B cell (primary cell): ENCODE results near the gene RHCG. TPM values are rescaled to one million over a fixed set of nuclear protein-coding genes. Genes with fewer than 3 reads are reported as not detected.

Experiments
- ATAC-seq: fragments of 200-7000 bp; cut with Tn5 transposase; one replicate; pipeline ENCODE4 v1.10.0; 2021; ENCODE audit warnings: low read depth, mild to moderate bottlenecking, moderate number of reproducible peaks, moderate library complexity
- CTCF ChIA-PET: fragments of 350-600 bp; sonication (Branson Sonifier 250); formaldehyde crosslinking; loops from one replicate; lab custom pipeline; 2021; ENCODE audit warnings: antibody characterized with exemption, inconsistent platforms; lab: Charles Lee
- POLR2A ChIA-PET: fragments of 350-600 bp; sonication (Branson Sonifier 250); formaldehyde crosslinking; loops from one replicate; lab custom pipeline; 2021; ENCODE audit warnings: antibody characterized with exemption; lab: Charles Lee
- DNase-seq: peaks from one replicate; pipeline ENCODE4 v3.0.0; 2013
- H2AFZ ChIP-seq: 2 replicates; pipeline ENCODE4 v1.6.1; 2012; ENCODE audit warnings: mild to moderate bottlenecking, low read depth, low read length; ENCODE audit not compliant: insufficient read depth, poor library complexity, severe bottlenecking
- H3K27ac ChIP-seq, 2 donors: 1 replicate in 1 of 2; 2 replicates in 1 of 2; pipeline ENCODE4 v1.5.1; 2012 to 2013; ENCODE audit warnings: low read length in 2 of 2, mild to moderate bottlenecking in 2 of 2, moderate library complexity in 1 of 2
- H3K27me3 ChIP-seq, 4 experiments: fragments of 200-600 bp in 1 of 4; sonication (generic) in 1 of 4; replicated peaks in 1 of 4; 1 replicate in 2 of 4; 2 replicates in 2 of 4; pipeline versions ENCODE4 v1.6.1 to v1.7.0; 2013 to 2016; ENCODE audit warnings: low read length in 3 of 4, mild to moderate bottlenecking in 2 of 4, mixed read lengths in 1 of 4, moderate library complexity in 1 of 4; ENCODE audit not compliant: insufficient read depth in 4 of 4, control insufficient read depth in 3 of 4; ENCODE audit errors: control extremely low read depth in 1 of 4
- H3K36me3 ChIP-seq, 2 experiments: replicated peaks in 1 of 2; 1 replicate in 1 of 2; 2 replicates in 1 of 2; pipeline versions ENCODE4 v1.6.1 to v1.7.1; 2013; ENCODE audit warnings: low read length in 1 of 2; ENCODE audit not compliant: insufficient read depth in 2 of 2, control insufficient read depth in 1 of 2; ENCODE audit errors: control extremely low read depth in 1 of 2, extremely low read depth in 1 of 2
- H3K4me1 ChIP-seq, 2 donors: fragments of 200-600 bp in 1 of 2; sonication (generic) in 1 of 2; 1 replicate in 1 of 2; 2 replicates in 1 of 2; pipeline versions ENCODE4 v1.5.1 to v1.6.1; 2013 to 2017; ENCODE audit warnings: low read length in 2 of 2; ENCODE audit not compliant: control insufficient read depth in 2 of 2, insufficient read depth in 2 of 2
- H3K4me2 ChIP-seq: replicated peaks from 2 replicates; pipeline ENCODE3; 2012; ENCODE audit warnings: mild to moderate bottlenecking, low read depth, low read length; ENCODE audit not compliant: poor library complexity, severe bottlenecking
- H3K4me3 ChIP-seq, 5 experiments: fragments of 200-600 bp in 1 of 5; sonication (generic) in 1 of 5; 1 replicate in 3 of 5; 2 replicates in 2 of 5; pipeline versions ENCODE4 v1.5.1 to v1.7.0; 2011 to 2016; ENCODE audit warnings: low read length in 4 of 5, mild to moderate bottlenecking in 4 of 5, low read depth in 2 of 5, control low read depth in 1 of 5, moderate library complexity in 1 of 5; ENCODE audit not compliant: insufficient read depth in 1 of 5; ENCODE audit errors: control extremely low read depth in 1 of 5, extremely low read depth in 1 of 5
- H3K79me2 ChIP-seq: fragments of 200-600 bp; sonication (generic); one replicate; pipeline ENCODE4 v1.6.0; 2016; ENCODE audit warnings: low read length; ENCODE audit not compliant: control insufficient read depth, insufficient read depth
- H3K9ac ChIP-seq: fragments of 200-600 bp; sonication (generic); 2 replicates; pipeline ENCODE4 v1.6.1; 2017; ENCODE audit warnings: mild to moderate bottlenecking, low read length, moderate library complexity
- H3K9me3 ChIP-seq, 3 donors: one replicate each; pipeline versions ENCODE4 v1.6.1 to v1.7.1; 2013; ENCODE audit warnings: low read length in 2 of 3; ENCODE audit not compliant: control insufficient read depth in 2 of 3, insufficient read depth in 1 of 3; ENCODE audit errors: control extremely low read depth in 1 of 3
- H4K20me1 ChIP-seq: 2 replicates; pipeline ENCODE4 v1.6.0; 2012; ENCODE audit warnings: mild to moderate bottlenecking, low read length; ENCODE audit not compliant: insufficient read depth, control insufficient read depth, poor library complexity, severe bottlenecking
- H3K27ac Mint-ChIP-seq: one replicate; pipeline ENCODE4 v1.8.0; 2021; ENCODE audit warnings: mixed read lengths
- H3K27me3 Mint-ChIP-seq: one replicate; pipeline ENCODE4 v1.8.0; 2021; ENCODE audit warnings: mixed read lengths
- H3K4me1 Mint-ChIP-seq: one replicate; pipeline ENCODE4 v1.8.0; 2021; ENCODE audit warnings: mixed read lengths
- H3K4me3 Mint-ChIP-seq: one replicate; pipeline ENCODE4 v1.8.0; 2021; ENCODE audit warnings: mixed read lengths
- H3K9me3 Mint-ChIP-seq: one replicate; pipeline ENCODE4 v1.8.0; 2022; ENCODE audit warnings: mixed read lengths; ENCODE audit not compliant: insufficient read depth
- EZH2 ChIP-seq: IDR thresholded peaks from 2 replicates; pipeline ENCODE4 v1.6.1; 2012; ENCODE audit warnings: borderline replicate concordance, low read depth, mild to moderate bottlenecking, moderate library complexity, low read length; ENCODE audit not compliant: insufficient read depth, poor library complexity, severe bottlenecking
- WGBS: methylation state at CpG from one replicate; pipeline ENCODE4 v1.1.5; 2013; ENCODE audit warnings: missing lambda C conversion rate; ENCODE audit not compliant: insufficient coverage; 5-methylcytosine and 5-hydroxymethylcytosine counted together
- intact Hi-C: fragments of 100-400 bp; cut with micrococcal nuclease; formaldehyde crosslinking; loops from one replicate; pipeline ENCODE4 v1.10.0; 2022
- polyA plus RNA-seq: library from polyadenylated mRNA; depleted of rRNA; stranded (reverse); fragments of >200 nt; gene quantifications from 2 replicates; pipeline ENCODE4 v1.2.3, GENCODE V29; 2012
- total RNA-seq, 2 donors: library from RNA; stranded (reverse); fragments of 120-200 nt in 1 of 2; gene quantifications; 1 replicate in 1 of 2; 2 replicates in 1 of 2; pipeline versions ENCODE4 v1.2.3 to v1.2.4, GENCODE V29; 2013 to 2022
- TF ChIP-seq, protein P1 (sequence below): fragments of 200-600 bp; IDR thresholded peaks from one replicate; pipeline ENCODE4 v1.8.0; 2022; ENCODE audit warnings: antibody characterized with exemption, mild to moderate bottlenecking

The RHCG gene
- total and polyA plus RNA-seq, 2 donors (not counting 1 experiment from before 2014, with no cell fraction given), result not detected

DNA sequence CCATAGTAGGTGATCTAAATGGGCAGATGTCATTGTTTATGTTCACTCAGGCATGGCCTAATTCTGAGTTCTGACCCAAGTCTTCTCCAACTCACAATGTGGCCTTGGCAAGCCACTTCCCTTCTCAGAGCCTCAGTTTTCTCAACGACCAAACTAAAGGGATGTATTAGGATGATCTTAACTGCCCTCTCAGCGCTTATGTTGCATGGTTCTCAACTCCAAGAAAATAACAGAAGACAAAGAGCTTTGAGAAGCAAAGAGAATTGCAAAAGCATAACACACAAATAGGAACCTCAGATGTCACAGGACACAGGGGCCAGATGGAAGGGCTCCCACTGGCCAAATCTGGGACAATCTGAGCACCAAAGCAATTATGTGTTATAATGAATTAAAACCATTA is 8.6 kb downstream of the RHCG start:
- WGBS, result no CpG with 5 or more reads among the region's 2 CpGs
- POLR2A ChIA-PET, result no interaction called here
- Mint-ChIP-seq H3K9me3 (no peaks in the 10 kb centered on the region), H3K4me1 (peaks cover 11% of the 10 kb centered on the region), H3K27me3 (peaks cover 59% of the 10 kb centered on the region), H3K4me3 (no peak overlapping the region), H3K27ac (no peak overlapping the region)
- no peak for ATAC-seq
- CTCF ChIA-PET, result no interaction called here
- no peaks in the 10 kb centered on the region for H3K79me2 ChIP-seq
- H3K4me2 ChIP-seq, result no peak overlapping the region
- no peak for DNase-seq
- TF ChIP-seq, protein P1, sequence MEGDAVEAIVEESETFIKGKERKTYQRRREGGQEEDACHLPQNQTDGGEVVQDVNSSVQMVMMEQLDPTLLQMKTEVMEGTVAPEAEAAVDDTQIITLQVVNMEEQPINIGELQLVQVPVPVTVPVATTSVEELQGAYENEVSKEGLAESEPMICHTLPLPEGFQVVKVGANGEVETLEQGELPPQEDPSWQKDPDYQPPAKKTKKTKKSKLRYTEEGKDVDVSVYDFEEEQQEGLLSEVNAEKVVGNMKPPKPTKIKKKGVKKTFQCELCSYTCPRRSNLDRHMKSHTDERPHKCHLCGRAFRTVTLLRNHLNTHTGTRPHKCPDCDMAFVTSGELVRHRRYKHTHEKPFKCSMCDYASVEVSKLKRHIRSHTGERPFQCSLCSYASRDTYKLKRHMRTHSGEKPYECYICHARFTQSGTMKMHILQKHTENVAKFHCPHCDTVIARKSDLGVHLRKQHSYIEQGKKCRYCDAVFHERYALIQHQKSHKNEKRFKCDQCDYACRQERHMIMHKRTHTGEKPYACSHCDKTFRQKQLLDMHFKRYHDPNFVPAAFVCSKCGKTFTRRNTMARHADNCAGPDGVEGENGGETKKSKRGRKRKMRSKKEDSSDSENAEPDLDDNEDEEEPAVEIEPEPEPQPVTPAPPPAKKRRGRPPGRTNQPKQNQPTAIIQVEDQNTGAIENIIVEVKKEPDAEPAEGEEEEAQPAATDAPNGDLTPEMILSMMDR, result no peak
- no peak for TF ChIP-seq EZH2
- peaks cover 0 to 52% (median 6%) of the 10 kb centered on the region in 4 experiments for H3K27me3 ChIP-seq
- no peak overlapping the region for H3K9ac ChIP-seq
- H3K27ac ChIP-seq, result no peak overlapping the region
- H3K9me3 ChIP-seq, result peaks cover 0 to 13% (median 0%) of the 10 kb centered on the region in 3 donors
- peaks cover 5 to 14% of the 10 kb centered on the region in 2 donors for H3K4me1 ChIP-seq
- H3K4me3 ChIP-seq, result no peak overlapping the region
- H4K20me1 ChIP-seq, result no peaks in the 10 kb centered on the region
- H2AFZ ChIP-seq, result no peak overlapping the region
- H3K36me3 ChIP-seq, result no peaks in the 10 kb centered on the region
- intact Hi-C loops, result no loop called here

DNA sequence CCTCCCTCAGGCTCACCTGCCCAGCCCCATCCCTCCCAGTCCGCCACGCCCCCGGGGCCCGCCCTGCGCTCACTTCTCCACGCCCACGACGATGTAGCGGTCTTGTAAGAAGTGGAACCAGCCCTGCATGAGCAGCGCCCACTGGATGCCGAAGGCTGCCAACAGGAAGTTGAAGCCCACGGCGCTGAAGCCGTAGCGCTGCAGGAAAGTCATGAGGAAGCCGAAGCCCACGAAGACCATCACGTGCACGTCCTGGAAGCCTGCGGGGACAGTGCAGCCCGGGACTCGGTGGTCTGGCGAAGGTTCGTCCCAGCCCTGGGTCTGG is 9.7 kb downstream of the RHCG start:
- peak overlapping the region; percentile 50 for H3K4me3 Mint-ChIP-seq
- Histone ChIP-seq H3K27me3 (peaks cover 0 to 48% (median 6%) of the 10 kb centered on the region in 4 experiments), H4K20me1 (no peaks in the 10 kb centered on the region), H3K4me1 (peaks cover 5 to 14% of the 10 kb centered on the region in 2 donors), H3K4me2 (peak overlapping the region; percentile 68), H3K9me3 (peaks cover 0 to 13% (median 0%) of the 10 kb centered on the region in 3 donors), H3K36me3 (no peaks in the 10 kb centered on the region), H3K9ac (peak overlapping the region; percentile 16), H3K4me3 (peak overlapping the region in 1 of 5 experiments; percentile 1), H3K79me2 (no peaks in the 10 kb centered on the region), H3K27ac (no peak overlapping the region), H2AFZ (peak overlapping the region; percentile 43)
- CTCF ChIA-PET, result no interaction called here
- H3K4me1 Mint-ChIP-seq, result peaks cover 11% of the 10 kb centered on the region
- POLR2A ChIA-PET, result no interaction called here
- WGBS, result 12% methylated on average over 24 of the region's 24 CpGs
- H3K27me3 Mint-ChIP-seq, result peaks cover 61% of the 10 kb centered on the region
- no peak overlapping the region for H3K27ac Mint-ChIP-seq
- intact Hi-C loops, result no loop called here
- DNase-seq, result peak; percentile 66
- ATAC-seq, result peak; percentile 81
- TF ChIP-seq EZH2, result no peak
- TF ChIP-seq, protein P1, result no peak
- no peaks in the 10 kb centered on the region for H3K9me3 Mint-ChIP-seq
